Stimulated activated CD8-positive, alpha-beta memory T cell treated with anti-CD3 and anti-CD28 coated beads, Interleukin-15, amount 100 ng/mL, for 48 hours (primary cell): ENCODE results near the gene GNG3.
"Not testable (repeated sequence)": the region's sequence is repeated elsewhere in the genome, so short reads cannot be mapped to it uniquely, and the experiment has no call there.

Source experiments
- DNase-seq, 2 donors: peaks; one replicate each; pipeline ENCODE4 v3.0.0-alpha.2; 2020; ENCODE audit warnings: low read depth in 2 of 2

Gene GNG3

GRCh38 chr11:62716816-62717215 lies 9.3 kb downstream of the GNG3 start:
- no peak for DNase-seq

DNA sequence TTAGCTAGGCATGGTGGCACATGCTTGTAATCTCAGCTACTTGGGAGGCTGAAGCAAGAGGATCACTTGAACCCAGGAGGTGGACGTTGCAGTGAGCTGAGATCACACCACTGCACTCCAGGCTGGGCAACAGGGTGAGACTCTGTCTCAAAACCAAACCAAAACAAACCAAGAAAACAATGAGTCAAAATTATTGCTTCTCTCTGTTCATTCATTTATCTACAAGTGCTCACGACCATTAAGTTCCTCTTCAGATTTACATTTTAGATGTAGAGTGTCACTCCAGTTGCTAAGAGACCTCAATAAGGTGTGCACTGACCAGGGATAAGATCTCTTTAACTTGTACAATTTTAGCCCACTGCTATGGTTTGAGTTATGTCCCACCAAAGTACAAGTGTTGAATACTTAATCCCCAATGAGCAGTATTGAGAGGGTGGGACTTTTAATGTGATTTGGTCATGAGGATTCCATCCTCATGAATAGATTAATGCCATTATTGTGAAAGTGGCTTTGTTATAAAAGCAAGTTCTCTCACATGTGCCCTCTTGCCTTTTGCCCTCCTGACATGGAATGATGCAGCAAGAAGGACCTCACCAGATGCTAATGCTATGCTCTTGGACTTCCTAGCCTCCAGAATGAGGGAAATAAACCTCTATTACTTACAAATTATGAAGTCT lies 12.0 kb downstream of the GNG3 start:
- DNase-seq: no peak

GRCh38 chr11:62721994-62722393 lies 14.5 kb downstream of the GNG3 start:
- no peak for DNase-seq

DNA sequence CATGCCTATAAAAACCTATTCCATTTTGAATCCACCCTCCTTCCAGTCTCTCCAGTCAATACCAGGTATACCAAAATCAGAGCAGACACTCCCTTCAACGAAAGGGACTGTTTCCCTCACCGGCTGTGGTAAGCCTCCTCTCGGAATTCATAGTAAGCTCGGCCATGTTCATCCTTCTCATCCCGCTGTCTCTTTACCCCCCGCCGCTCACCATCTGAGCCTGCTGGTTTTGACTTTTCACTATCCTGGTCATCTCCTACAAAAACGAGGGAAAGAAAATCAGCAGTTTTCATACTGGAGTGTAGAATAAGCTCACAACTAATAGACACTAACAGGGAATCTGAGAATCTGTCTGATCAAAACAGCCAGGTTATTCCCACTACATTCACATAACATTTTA lies 16.7 kb downstream of the GNG3 start:
- no peak for DNase-seq

DNA sequence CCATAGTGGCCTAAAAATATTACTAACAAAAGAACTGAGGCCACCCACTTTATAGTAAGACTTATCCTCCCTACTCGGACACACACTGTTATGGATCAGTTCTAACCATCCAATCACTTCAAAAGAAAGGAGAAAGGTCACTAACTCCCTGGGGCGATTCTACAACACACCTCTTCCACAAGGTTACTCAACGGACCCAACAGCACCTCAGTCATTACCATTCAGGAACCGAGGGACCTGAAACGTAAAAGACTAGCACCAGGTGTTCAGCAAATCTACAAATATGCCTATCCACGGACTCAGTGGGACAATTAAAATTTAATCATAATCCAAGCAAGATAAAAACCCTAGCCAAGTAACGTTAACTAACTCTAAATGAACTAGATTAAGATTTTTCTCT lies 18.2 kb downstream of the GNG3 start:
- DNase-seq: no peak

DNA sequence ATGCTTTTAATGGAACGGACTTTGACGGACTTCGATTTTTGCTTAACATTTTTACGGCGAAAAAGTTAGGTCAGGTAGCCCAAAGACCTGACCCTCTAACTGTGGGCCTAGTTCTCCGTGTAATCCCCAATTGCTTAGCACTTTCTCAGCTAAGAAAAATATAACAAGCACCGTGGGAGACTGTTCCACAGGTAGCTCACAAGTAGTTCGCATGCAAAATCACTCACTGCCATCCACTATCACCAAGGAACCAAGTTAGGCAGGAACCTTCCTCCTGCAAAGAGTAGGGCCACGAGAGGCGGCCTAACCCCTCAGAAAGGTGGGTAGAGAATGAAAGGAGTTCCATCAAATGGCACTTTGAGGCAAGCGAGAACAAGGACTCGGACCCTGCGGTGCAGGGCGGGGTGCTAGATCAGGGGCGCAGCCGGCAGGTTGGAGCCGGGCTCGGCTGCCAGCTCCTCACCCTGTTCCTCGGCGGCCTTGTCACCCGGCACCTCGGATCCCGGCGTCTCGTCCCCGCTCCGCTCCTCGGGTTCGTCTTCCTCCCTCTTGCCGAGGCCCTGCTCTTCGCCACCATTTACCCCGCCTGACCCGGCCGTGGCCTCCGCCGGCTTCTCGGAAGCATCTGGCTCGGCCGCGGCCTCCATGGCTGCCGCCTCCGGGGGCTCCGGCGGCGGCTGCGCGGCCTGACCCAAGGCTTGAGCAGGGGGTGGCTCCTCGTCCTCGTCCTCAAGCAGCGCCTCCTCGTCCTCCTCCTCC lies 18.9 kb downstream of the GNG3 start:
- DNase-seq: no peak

GRCh38 chr11:62726915-62727164 lies 19.4 kb downstream of the GNG3 start:
- DNase-seq: no peak

DNA sequence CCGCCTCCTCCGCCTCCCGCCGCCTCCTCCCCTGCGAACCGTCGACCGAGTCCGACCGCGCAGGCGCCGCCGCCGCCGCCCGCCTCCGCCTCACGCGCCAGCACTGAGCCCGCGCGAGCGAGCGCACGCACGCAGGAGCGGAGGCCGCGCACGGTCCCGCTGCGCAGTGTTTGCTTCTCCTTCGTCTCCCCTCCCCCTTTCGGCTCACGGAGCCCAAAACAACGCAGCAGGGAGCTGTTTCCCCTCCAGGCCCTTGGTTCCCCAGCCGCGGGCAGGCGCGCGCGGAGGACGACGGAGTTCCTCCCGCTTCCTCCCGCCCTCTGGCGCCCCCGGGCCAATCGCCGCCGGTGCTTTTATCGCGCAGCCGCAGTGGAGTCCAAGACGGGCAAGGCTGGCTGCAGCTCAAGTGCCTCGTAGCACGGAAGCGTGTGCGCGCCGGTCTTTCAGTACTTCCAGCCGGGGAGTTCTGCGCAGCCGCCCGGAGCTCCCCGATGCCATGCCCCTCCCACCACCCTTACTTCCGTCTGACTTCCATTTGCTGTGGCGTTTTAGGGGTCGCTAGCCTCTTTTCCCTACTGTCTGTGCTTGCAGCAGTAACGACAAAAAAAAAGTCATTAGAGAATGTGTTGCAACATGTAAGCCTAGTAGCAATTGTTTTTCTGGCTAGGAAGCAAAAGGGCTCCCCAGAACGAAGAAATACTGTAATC lies 19.8 kb downstream of the GNG3 start, which contains the start of gene HNRNPUL2:
Gene HNRNPUL2 (minus strand): TSS at position 293 of the 707 bp plus-strand sequence. CDS start 301 bp downstream, outside the sequence.
- DNase-seq: peak; percentile 99

GRCh38 chr11:62727872-62728170 lies 20.3 kb downstream of the GNG3 start:
- peak; percentile 74 to 76 for DNase-seq

DNA sequence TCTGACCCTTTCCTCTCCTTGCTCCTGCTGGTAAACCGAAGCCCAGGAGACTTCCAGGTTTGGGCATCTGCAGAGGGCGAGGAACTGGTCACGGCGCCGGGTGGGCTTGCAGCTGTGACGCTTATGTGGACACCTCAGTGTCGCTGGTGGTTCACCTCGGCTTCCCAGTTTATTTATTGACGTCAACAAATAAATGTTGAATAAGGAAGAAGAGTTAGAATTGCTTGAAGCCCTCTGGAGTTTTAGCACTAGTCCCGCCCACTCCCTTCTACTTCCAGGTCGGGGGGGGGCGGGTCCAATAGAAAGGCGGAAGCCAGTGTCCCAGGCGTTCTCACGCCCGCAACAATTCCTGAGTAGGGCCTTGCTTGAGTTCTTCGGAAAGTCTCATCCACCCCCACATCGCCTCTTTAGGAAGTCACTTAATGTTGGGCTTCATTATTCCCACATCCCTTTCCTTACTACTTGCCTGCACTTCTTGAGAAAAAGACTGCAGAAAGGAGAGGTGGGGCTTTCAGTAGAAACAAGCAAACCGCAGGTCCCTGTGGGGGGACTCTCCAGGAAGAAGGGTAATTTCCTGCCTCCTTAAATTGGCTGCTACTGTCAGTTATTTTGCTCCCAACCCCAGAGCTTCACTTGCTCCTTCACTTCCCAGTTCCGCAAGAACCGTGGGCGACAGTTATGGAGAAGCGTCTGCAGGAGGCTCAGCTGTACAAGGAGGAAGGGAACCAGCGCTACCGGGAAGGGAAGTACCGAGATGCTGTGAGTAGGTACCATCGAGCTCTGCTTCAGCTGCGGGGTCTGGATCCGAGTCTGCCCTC lies 20.9 kb downstream of the GNG3 start, which contains the start of gene TTC9C:
Gene TTC9C (plus strand): TSS at position 316 of the 818 bp plus-strand sequence. CDS start 363 bp downstream, at position 679.
- DNase-seq: peak; percentile 76 to 77

DNA sequence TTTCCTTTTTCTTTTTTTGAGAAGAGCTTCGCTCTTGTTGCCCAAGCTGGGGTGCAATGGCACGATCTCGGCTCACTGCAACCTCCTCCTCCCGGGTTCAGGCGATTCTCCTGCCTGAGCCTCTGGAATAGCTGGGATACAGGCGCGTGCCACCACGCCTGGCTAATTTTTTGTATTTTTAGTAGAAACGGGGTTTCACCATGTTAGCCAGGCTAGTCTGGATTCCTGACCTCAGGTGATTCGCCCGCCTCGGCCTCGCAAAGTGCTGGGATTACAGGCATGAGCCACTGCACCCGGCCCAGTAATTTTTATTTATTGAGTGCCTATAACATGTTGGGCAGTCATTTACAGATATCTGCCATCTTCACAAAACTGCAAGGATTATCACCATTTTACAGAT lies 22.6 kb downstream of the GNG3 start:
- not testable (repeated sequence) for DNase-seq

- no peak for DNase-seq
Observed at GRCh38 chr11:62732830-62733229, 25.4 kb downstream of the GNG3 start.

DNA sequence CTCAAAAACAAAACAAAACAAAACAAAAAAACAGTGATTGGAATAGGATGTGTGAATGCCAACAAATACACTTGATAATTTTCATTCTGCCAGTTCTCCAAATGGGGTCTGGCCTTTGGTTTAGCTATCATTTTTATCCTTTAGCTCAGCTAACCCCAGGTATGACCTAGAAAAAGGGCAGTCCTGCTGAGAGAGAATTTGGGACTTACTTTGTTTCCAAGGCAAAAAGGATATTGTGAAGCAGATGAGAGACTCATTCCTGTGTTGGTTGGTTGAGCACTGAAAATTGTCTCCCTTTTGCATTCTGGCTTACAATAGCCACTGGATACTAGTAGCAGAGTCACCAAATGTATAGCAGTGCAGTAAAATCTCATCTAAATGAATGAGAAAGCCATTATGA lies 29.7 kb downstream of the GNG3 start:
- DNase-seq: no peak

GRCh38 chr11:62747475-62748160 lies 40.1 kb downstream of the GNG3 start:
- DNase-seq: no peak

- not testable (repeated sequence) for DNase-seq
Observed at GRCh38 chr11:62749931-62750330, 42.5 kb downstream of the GNG3 start.

- no peak for DNase-seq
Observed at GRCh38 chr11:62752177-62752785, 44.8 kb downstream of the GNG3 start.

DNA sequence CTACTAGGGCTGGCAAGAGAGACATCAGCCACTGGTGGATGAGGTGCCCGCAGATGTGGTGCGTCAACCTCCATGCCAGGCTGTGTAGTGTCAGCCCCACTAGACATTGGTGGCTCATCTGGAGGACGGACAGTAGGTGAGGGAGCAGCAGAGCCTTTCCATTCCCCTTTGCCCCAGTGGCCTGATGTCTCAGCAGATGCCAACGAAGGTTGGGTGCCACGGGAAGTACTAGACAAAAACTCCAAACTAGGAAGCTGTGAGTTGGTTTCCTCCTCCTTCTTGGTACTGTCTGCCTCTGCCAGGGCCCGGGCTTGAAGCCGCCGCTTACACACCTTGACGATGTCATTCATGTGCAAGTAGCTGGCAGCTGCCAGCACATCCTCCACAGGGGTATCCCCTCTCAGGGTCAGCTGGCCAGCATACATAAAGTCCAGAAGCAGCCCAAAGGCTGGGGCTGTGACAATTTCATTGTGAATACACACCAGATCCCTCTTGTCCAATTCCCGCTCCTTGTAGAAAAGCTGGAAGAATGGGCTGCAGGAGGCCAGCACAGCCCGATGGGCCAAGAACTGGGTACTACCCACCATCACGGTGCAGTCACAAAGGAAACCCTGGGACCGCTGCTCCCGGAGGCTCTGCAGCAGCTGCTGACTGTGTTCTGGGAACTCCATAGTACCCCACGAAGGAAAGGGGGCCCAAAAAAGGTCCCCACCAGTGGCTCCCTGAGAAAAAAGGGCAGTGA lies 45.7 kb downstream of the GNG3 start:
- no peak for DNase-seq

DNA sequence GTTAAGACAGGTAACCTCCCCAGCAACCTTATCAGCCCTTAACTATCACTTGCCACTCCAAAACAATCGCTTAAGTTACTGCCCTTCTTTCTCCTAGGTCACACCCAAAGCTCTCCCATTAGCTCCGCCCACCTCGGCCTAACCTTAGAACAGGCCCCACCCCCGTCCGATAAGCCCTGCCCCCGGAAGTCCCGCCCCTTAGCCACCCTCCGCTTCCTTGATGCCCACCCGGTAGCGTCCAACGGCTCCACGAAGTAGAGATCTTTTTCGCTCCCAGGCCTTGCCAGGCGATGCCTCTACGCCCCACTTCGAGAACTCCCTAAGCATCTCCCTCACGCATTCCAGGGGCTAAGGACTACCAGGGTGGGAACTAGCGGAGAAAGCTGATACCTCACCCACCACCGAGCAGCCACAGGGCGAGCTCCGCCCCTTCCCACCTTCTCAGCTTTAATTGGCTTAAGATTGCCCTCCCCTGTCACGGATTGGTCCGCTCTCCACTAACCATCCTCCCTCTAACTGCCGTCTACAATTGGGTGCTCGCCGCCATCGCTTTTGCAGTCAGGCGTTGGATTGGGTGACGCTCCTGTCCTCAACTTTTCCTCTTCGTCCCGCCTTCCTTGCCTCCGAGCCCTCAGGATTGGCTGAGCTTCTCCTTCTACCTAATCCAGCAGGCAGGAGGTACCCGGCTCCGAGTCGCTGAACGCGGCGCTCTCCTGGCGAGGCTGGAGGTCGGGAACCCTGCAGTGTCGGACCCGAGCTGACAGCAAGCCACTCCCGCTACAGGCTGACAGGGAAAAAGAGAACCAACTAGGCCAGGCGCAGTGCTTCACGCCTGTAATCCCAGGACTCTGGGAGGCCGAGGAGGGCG lies 46.5 kb downstream of the GNG3 start, which contains the start of gene ZBTB3:
Gene ZBTB3 (minus strand): TSS at position 425 of the 868 bp plus-strand sequence. CDS start 496 bp downstream, outside the sequence.
- DNase-seq: peak; percentile 91 to 93

- no peak for DNase-seq
Observed at GRCh38 chr11:62755086-62755615, 47.7 kb downstream of the GNG3 start.
